Measurements from ENCODE around the gene KCNQ4.
A peak's percentile ranks its signal among the peaks of the same experiment; 100 is the strongest.

KCNQ4 gene

GRCh38 chr1:40861224-40862003 lies 77.8 kb downstream of the KCNQ4 start:
- DNase-seq (ENCODE audit: low spot score): peak; percentile 51

DNA sequence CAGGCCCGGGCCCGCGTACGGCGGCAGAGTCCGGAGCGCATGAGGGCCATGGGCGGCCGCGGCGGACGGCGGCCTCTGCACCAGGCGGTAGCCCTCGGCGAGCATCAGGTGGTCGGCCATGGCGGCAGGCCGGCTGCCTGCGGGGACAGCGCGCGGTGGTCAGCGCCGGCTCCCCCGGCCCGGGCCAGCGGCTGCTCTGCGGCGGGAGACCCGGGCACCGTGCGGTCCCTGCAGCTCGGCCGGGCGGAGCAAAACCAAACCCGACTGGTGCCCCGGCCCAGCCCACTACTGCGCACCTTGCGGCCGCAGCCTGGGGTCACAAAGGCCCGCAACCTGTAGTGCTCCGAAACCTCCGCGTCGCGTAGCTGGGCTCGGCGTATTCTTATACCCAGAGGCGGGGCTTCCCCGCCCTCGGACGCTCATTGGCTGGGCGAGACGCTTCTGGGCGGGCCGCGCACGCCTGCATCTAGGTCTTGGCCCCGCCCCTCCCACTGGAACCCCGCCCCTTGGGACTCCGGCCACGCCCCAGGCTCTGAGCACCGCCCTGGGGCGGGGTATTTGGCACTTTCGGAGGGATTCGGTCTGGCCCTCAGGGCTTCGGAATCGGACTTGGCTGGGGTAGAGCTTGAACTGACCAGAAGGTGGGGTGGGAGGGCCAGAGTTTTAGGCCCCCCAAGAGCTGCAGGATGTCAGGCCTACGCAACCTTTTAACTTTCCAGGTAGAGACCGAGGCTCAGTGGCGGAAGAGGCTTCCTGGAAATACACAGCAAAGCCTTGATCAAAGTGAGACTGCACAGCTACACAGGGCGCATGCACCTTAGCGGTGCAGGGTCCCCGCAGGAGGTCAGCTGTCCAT lies 78.6 kb downstream of the KCNQ4 start, which contains the start of gene CITED4:
CITED4 (minus strand) TSS at position 356 of the 856 bp plus-strand sequence; CDS start at position 120, 236 bp downstream.
- peak; percentile 98 for DNase-seq (ENCODE audit: low spot score)

- DNase-seq (ENCODE audit: low spot score): no peak
These were observed 84.6 kb downstream of the KCNQ4 start for GRCh38 chr1:40868051-40868723.

DNA sequence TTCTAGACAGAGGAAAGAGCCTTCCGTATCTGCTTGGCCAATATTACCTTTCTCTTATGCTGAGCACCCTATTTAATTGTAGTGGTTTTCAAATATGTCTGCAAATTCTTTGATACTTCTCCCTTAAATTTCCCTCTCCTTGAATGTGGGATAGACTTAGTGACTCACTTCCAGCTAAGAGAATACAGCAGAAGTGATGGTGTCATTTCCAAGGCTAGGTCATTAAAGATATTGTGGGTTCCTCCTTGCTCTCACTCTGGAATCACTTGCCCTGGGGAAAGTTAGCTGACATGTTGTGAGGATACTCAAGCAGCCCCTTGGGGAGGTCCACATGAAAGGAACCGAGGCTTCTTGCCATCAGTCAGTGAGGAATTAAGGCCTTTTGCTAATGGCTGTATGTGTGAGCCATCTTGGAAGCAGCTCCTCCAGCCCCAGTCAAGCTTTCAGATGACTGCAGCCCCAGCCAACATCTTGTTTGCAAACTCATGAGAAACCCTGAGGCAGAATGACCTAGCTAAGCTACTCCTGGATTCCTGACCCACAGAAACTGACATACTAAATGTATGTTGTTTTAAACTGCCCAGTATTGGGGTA lies 86.6 kb downstream of the KCNQ4 start:
- no peak for DNase-seq (ENCODE audit: low spot score)

DNA sequence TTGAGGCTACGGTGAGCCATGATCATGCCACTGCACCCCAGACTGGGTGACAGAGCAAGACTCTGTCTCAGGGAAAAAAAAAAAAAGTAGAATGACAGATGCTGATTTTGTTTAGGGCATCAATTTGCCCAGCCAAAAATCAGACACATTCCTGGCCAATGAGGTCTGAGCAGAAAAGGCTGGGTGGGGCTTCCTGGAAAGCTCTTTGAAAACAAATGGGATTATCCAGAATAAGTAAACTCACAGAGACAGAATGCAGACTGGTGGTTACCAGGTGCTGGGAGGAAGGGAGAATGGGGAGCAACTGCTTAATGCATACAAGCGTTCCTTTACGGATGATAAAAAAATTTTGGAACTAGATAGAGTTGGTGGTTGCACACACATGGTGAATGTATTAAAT lies 88.7 kb downstream of the KCNQ4 start:
- DNase-seq (ENCODE audit: low spot score): no peak

DNA sequence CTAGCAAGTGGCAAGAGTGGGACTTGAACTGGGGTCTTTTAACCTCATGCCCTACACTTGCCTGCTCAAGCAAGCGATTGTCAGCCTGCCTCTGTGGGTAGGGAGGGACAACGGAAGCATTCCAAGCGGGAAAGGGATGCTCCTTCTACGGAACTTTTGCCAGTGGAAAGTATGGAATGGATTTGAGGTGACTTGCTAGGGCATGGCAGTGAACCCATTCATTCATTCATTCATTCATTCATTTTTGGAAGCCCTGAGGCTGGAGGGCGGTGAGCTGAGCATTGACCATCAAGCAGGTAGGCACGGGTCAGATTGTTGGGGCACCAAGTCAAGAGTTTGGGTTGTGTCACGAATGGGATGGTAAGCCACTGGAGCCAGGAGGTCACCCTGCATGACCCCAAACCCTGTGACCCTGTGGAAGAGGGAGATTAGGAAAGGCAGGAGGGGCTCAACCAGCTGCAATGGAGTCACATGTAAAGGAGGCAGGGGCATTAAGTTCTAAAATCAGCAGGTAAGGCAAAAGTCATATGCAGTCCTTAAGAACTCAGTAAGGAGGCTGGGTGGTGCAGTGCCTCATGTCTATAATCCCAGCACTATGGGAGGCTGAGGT lies 90.4 kb downstream of the KCNQ4 start:
- no peak for DNase-seq (ENCODE audit: low spot score)

DNA sequence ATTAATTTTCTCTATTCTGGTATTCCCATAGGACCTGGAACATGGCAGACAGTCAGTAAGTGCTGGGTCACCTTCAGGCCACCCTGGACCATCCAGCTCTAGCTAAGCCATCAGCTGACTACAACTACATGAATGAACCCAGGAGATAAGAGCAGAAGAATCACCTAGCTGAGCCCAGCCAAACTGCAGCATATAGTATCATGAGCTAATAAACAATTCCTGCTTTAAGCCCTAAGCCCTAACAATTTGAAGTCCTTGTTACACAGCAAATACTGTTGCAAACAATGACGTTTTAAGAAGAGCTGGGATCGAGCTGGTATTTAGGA lies 92.8 kb downstream of the KCNQ4 start:
- no peak for DNase-seq (ENCODE audit: low spot score)

DNA sequence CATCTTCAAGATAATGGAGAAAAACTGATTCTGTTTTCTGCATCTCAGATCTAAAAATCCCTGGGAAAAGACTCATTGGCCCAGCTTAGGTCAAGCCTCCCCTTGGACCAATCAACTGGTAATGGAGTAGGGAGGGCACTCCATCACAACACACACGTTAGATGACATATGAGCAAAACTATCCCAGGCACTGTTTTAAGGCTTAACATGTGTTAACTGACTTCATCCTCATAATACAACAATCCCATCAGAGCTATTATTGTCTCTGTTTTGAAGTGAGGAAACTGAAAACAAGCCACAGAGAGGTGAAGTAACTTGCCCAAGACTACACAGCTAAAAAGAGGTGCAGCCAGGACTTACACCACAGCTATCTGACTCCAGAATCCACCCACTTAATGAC lies 93.3 kb downstream of the KCNQ4 start:
- DNase-seq (ENCODE audit: low spot score): no peak

DNA sequence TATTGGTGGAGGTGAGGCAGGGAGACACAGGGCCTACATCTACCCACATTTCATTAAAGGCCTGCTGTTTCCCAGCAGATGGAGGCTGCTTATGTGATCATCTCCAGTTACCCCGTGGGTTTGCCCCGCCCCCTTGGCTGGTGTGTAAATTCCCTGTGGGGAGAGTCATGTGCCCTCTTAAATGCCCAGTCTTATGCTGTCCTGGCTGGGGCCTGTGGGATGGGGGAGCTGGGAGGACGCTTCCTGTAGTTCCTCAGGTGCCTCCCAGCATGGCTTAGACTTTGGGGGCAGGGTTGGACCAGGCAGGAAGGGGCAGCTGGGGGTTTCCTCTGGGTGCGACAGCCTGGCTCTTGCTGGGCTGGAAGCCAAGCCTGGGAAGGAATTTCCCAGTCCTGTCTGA lies 94.1 kb downstream of the KCNQ4 start:
- peak; percentile 87 for DNase-seq (ENCODE audit: low spot score)

- no peak for DNase-seq (ENCODE audit: low spot score)
These were observed 95.3 kb downstream of the KCNQ4 start for GRCh38 chr1:40878906-40879305.

DNA sequence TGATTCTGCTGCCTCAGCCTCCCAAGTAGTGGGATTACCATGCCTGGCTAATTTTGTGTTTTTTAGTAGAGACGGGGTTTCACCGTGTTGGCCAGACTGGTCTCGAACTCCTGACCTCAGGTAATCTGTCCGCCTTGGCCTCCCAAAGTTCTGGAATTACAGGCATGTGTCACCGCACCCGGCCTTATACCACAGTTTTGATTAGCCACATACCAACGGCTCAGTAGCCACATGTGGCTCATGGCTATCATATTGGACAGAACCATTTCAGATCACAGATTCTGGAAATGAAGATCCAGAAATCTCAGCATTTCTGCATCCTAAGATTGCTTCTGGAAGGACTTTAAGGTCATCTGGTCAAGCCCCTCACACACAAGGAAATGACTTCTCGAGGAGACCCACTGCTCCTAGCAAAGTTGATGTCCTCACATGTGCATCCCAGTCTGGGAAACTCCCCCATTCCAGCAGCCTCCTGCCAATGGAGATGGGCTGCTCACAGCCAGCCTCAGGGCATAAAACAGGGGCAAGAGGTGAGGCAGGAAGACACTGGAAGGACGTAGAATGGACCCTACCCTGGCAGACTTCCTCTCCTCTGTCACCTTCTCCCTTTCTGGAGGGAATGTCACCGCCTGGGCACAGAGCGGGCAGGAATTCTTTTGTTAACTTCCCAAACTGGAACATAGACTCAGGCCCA lies 96.0 kb downstream of the KCNQ4 start:
- no peak for DNase-seq (ENCODE audit: low spot score)

- DNase-seq (ENCODE audit: low spot score): no peak
These were observed 97.4 kb downstream of the KCNQ4 start for GRCh38 chr1:40880813-40881549.

- DNase-seq (ENCODE audit: low spot score): peak; percentile 41
These were observed 100.6 kb downstream of the KCNQ4 start for GRCh38 chr1:40884055-40884795.

GRCh38 chr1:40886318-40887011 lies 102.9 kb downstream of the KCNQ4 start:
- DNase-seq (ENCODE audit: low spot score): no peak

DNA sequence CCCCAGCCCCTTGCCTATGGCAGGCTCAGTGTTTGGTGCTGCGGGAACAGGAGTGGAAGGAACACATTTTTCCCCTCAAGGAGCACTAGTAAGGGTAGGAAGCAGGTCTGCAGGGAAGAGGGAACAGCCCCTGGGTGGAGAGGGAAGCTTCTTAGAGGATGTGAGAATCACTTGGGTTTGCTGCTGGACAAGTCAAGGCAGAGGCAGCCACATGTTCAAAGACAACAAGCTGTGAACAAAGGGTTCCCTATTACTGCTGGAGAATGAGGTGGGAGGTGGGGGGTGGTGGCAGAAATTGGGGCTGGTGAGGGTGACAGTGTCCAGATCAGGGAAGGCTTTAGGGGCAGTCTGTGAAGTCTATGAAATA lies 103.4 kb downstream of the KCNQ4 start:
- no peak for DNase-seq (ENCODE audit: low spot score)

DNA sequence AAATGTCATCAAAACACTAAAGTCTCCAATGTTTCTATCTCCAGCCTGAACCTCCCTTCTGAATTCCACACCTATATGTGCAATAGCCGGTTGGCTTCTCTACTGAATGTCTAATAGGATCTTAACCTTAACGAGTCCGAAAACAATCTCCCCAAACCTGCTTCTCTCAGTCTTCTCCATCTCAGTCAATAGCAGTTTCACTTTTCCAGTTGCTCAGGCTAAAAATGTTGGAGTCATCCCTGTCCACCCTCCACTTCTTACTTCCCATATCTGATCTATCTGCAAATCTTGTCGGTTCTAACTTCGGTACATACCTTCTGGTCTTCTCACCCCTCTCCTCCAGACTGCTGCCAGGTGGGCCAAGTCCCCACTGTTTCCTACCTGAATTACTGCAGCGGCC lies 104.1 kb downstream of the KCNQ4 start:
- no peak for DNase-seq (ENCODE audit: low spot score)
